ENCODE measurements around the gene CRTAP.
A peak's percentile ranks its signal among the peaks of the same experiment; 100 is the strongest.
"Not testable (repeated sequence)": the region's sequence is repeated elsewhere in the genome, so short reads cannot be mapped to it uniquely, and the experiment has no call there.

CRTAP gene

DNA sequence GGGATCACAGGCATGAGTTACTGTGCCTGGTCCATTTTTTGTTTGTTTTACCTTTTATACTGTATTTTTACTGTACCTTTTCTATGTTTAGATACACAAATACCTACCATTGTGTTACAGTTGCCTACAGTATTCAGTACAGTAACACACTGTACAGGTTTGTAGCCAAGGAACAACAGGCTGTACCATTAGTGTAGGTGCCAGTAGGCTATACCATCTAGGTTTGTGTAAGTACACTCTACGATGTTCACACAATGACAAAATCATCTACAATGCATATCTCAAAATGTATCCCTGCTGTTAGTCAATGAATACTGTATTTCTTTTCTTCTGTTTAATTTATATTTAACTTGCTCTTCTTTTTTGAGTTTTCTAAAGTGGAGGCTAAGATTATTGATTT is 67.8 kb downstream of the CRTAP start:
- DNase-seq: not testable (repeated sequence)

DNA sequence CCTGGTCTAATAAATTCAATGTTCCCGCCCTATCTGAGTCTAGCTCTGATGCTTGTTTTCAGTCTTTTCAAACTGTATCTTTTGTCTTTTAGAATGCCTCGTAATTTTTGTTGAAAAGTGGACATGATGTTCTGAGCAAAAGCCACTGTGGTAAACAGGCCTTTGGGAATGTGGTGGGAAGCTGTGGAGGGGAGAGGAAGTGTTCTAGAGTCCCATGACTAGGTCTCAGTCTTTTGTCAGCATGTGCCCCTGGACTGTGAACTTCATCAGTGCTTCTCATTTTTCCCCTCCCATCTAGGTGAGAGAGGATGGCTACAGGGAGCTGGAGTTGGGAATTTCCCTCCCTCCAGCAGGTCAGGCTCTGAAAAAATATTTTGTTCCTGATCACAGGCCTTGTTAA is 71.0 kb downstream of the CRTAP start:
- DNase-seq: no peak

DNA sequence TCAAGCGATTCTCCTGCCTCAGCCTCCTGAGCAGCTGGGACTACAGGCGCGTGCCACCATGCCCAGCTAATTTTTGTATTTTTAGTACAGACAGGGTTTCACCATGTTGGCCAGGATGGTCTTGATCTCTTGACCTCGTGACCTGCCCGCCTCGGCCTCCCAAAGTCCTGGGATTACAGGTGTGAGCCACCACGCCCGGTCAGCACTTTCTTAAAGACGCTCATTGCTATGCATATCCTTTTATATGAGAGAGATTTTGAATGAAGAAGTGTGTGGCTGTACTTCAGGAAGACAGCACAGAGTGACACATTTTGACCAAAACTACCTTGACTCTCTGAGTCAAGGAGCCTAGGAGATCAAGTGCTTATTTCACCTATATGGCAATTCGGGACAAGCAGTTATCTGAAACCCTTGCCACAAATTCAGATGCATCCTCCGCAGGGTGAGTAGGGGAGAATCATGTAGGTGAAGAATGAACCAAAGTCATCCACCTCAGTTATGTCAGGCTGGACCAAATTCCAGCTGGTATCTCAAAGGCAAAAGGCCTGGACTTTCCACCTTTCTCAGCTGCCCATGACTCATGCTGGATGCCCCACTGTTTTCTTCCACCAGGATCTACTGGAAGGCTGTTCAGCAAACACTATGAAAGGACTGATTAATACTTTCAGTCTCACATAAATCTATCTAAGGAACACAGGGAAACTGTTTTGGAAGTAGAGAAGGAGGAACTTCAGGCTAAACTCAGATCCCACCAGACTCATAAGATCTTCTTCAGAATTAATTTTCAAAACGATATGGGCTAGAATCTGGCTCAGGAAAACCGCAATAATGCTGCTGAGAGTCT is 72.9 kb downstream of the CRTAP start:
- peak; percentile 56 for DNase-seq

DNA sequence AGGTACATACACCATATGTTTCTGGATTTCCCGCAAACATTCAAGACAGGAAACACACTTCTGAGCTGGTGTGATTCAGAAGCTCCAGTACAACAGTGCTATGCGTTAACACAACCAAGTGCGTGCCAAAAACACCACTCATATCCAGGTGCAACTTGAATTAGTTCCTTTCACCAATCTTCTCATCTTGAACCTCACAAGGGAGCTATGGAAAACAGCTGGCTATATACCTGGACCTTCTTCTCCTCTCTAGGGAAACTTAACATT is 73.5 kb downstream of the CRTAP start:
- no peak for DNase-seq

DNA sequence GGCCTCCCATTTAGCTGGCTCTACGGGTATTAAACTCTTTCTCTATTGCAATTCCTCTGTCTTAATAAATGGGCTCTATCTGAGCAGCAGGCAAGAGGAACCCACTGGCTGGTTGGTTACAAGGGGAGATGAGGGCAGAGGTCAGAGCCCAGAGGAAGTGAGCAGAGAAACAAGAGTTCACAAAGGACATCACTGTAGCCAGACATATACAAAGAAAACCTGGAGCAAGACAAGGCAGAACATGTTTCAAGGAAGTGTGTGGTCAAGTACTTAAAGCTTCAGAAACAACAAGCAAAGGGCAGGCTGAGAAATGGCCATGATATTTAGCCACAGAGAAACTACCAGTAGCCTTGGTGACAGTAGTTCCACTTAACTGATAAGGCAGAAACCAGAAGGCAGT is 80.5 kb downstream of the CRTAP start:
- DNase-seq: no peak

DNA sequence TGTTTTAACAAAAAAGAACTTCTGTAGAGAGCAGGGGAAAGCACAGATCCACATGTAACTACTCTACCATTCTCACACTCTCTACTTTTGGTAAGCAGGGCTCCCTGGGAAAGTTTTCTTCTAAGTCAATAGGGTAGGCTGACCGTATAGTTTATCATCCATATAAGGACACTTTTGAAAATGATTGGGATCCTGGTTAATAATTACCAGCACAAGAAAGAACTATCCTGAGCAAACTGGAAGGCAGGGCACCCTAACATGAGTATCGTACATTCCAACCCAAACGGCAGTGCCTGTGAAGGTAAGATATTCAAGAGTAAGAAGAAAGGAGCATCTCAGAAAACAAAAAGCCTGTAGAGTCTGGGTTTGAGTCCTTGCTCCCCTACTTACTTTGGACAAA is 82.7 kb downstream of the CRTAP start:
- no peak for DNase-seq

Measured in EL (cell line).